ENCODE data around the gene UVSSA. TPM values are rescaled to one million over a fixed set of nuclear protein-coding genes. Genes with fewer than 3 reads are reported as not detected.

UVSSA gene
- total RNA-seq, 3 donors from 2014 or later: 13.9 to 22.9 (median 14.3) TPM

GRCh38 chr4:1381181-1381621 lies 34.2 kb downstream of the UVSSA start:
- Histone ChIP-seq H3K4me1 (no peaks in the 10 kb centered on the region), H3K36me3 (no peaks in the 10 kb centered on the region), H3K9me3 (no peaks in the 10 kb centered on the region), H3K4me3 (no peak overlapping the region), H3K27me3 (no peaks in the 10 kb centered on the region), H3K27ac (no peak overlapping the region)
- DNase-seq (ENCODE audit: low spot score in 2 of 2): no peak
- TF ChIP-seq CTCF (IDR thresholded peaks at IDR 0.05) (no peak), POLR2A (IDR thresholded peaks at IDR 0.05) (no peak), POLR2AphosphoS5 (IDR thresholded peaks at IDR 0.05) (no peak)
- intact Hi-C loops (cut with DNase I; ENCODE audit: low total_unique reads): no loop called here

GRCh38 chr4:1381944-1382541 lies 35.0 kb downstream of the UVSSA start:
- Histone ChIP-seq H3K27me3 (no peaks in the 10 kb centered on the region), H3K36me3 (no peaks in the 10 kb centered on the region), H3K4me1 (no peaks in the 10 kb centered on the region), H3K4me3 (no peak overlapping the region), H3K27ac (no peak overlapping the region), H3K9me3 (no peaks in the 10 kb centered on the region)
- peak in 1 of 2 donors; percentile 42 for DNase-seq (ENCODE audit: low spot score in 2 of 2)
- intact Hi-C loops (cut with DNase I; ENCODE audit: low total_unique reads): no loop called here
- no peak for TF ChIP-seq POLR2A (IDR thresholded peaks at IDR 0.05)
- TF ChIP-seq POLR2AphosphoS5 (IDR thresholded peaks at IDR 0.05): no peak
- no peak for TF ChIP-seq CTCF (IDR thresholded peaks at IDR 0.05)

- H3K4me3 ChIP-seq: no peak overlapping the region
- H3K27me3 ChIP-seq: no peaks in the 10 kb centered on the region
- H3K36me3 ChIP-seq: no peaks in the 10 kb centered on the region
- H3K4me1 ChIP-seq: no peaks in the 10 kb centered on the region
- TF ChIP-seq POLR2AphosphoS5 (IDR thresholded peaks at IDR 0.05) (no peak), POLR2A (IDR thresholded peaks at IDR 0.05) (no peak), CTCF (IDR thresholded peaks at IDR 0.05) (no peak)
- intact Hi-C loops (cut with DNase I; ENCODE audit: low total_unique reads): no loop called here
- peak in 1 of 2 donors; percentile 45 for DNase-seq (ENCODE audit: low spot score in 2 of 2)
- H3K9me3 ChIP-seq: no peaks in the 10 kb centered on the region
- no peak overlapping the region for H3K27ac ChIP-seq
These were observed 36.0 kb downstream of the UVSSA start for GRCh38 chr4:1382776-1383727.

GRCh38 chr4:1383728-1384591 lies 37.0 kb downstream of the UVSSA start:
- Histone ChIP-seq H3K4me1 (no peaks in the 10 kb centered on the region), H3K4me3 (no peak overlapping the region), H3K36me3 (no peaks in the 10 kb centered on the region), H3K27me3 (no peaks in the 10 kb centered on the region), H3K9me3 (no peaks in the 10 kb centered on the region), H3K27ac (no peak overlapping the region)
- peak in 1 of 2 donors; percentile 46 for DNase-seq (ENCODE audit: low spot score in 2 of 2)
- intact Hi-C loops (cut with DNase I; ENCODE audit: low total_unique reads): no loop called here
- TF ChIP-seq POLR2AphosphoS5 (IDR thresholded peaks at IDR 0.05) (no peak), POLR2A (IDR thresholded peaks at IDR 0.05) (no peak)

- Histone ChIP-seq H3K4me3 (no peak overlapping the region), H3K4me1 (no peaks in the 10 kb centered on the region), H3K27ac (no peak overlapping the region), H3K27me3 (no peaks in the 10 kb centered on the region), H3K9me3 (peaks cover 0 to 5% of the 10 kb centered on the region in 2 donors), H3K36me3 (no peaks in the 10 kb centered on the region)
- TF ChIP-seq POLR2AphosphoS5 (IDR thresholded peaks at IDR 0.05) (no peak), CTCF (IDR thresholded peaks at IDR 0.05) (no peak), POLR2A (IDR thresholded peaks at IDR 0.05) (no peak)
- intact Hi-C loops (cut with DNase I; ENCODE audit: low total_unique reads): no loop called here
- peak in 1 of 2 donors; percentile 51 for DNase-seq (ENCODE audit: low spot score in 2 of 2)
These were observed 37.8 kb downstream of the UVSSA start for GRCh38 chr4:1384675-1385372.

Data from breast epithelium (tissue), 4 donors.